ENCODE data around the gene SULT4A1.

Gene SULT4A1

GRCh38 chr22:43840851-43841250 lies 21.5 kb downstream of the SULT4A1 start:
- no peak for TF ChIP-seq CTCF (IDR thresholded peaks at IDR 0.05; ENCODE audit: control insufficient read depth, insufficient read depth, low read depth, low read length, missing control alignments)
- no peak for DNase-seq (ENCODE audit: low read depth)
- no peak overlapping the region for H3K4me3 ChIP-seq (ENCODE audit: control insufficient read depth, low read depth, low read length)

- DNase-seq (ENCODE audit: low read depth): no peak
- H3K4me3 ChIP-seq (ENCODE audit: control insufficient read depth, low read depth, low read length): no peak overlapping the region
Measured at GRCh38 chr22:43840431-43840830, 21.9 kb downstream of the SULT4A1 start.

GRCh38 chr22:43839781-43840180 lies 22.5 kb downstream of the SULT4A1 start:
- no peak for DNase-seq (ENCODE audit: low read depth)
- no peak for TF ChIP-seq CTCF (IDR thresholded peaks at IDR 0.05; ENCODE audit: control insufficient read depth, insufficient read depth, low read depth, low read length, missing control alignments)

More at GRCh38 chr22:43840431-43840830, 21.9 kb downstream of the SULT4A1 start:
- TF ChIP-seq CTCF (IDR thresholded peaks at IDR 0.05; ENCODE audit: control insufficient read depth, insufficient read depth, low read depth, low read length, missing control alignments): no peak

GRCh38 chr22:43838571-43839307 lies 23.6 kb downstream of the SULT4A1 start:
- no peak for TF ChIP-seq CTCF (IDR thresholded peaks at IDR 0.05; ENCODE audit: control insufficient read depth, insufficient read depth, low read depth, low read length, missing control alignments)
- no peak for DNase-seq (ENCODE audit: low read depth)
- H3K4me3 ChIP-seq (ENCODE audit: control insufficient read depth, low read depth, low read length): no peak overlapping the region

More at GRCh38 chr22:43839781-43840180, 22.5 kb downstream of the SULT4A1 start:
- H3K4me3 ChIP-seq (ENCODE audit: control insufficient read depth, low read depth, low read length): no peak overlapping the region

GRCh38 chr22:43838161-43838560 lies 24.2 kb downstream of the SULT4A1 start:
- TF ChIP-seq CTCF (IDR thresholded peaks at IDR 0.05; ENCODE audit: control insufficient read depth, insufficient read depth, low read depth, low read length, missing control alignments): no peak
- DNase-seq (ENCODE audit: low read depth): no peak
- no peak overlapping the region for H3K4me3 ChIP-seq (ENCODE audit: control insufficient read depth, low read depth, low read length)

GRCh38 chr22:43837666-43838065 lies 24.6 kb downstream of the SULT4A1 start:
- DNase-seq (ENCODE audit: low read depth): no peak
- no peak overlapping the region for H3K4me3 ChIP-seq (ENCODE audit: control insufficient read depth, low read depth, low read length)
- TF ChIP-seq CTCF (IDR thresholded peaks at IDR 0.05; ENCODE audit: control insufficient read depth, insufficient read depth, low read depth, low read length, missing control alignments): no peak

All from AG09309 (cell line).